Caco-2 (cell line): ENCODE results near the gene UGT1A3. TPM values are rescaled to one million over a fixed set of nuclear protein-coding genes. Genes with fewer than 3 reads are reported as not detected.

Source experiments
- BruUV-seq: library from RNA; stranded (reverse); fragments of 400-500 nt; replicated peaks from 2 replicates; lab custom pipeline; 2021; lab: Mats Ljungman, UMichigan
- CTCF ChIA-PET: fragments of 300-600 bp; sonication (Branson Sonifier 250); formaldehyde crosslinking; loops from one replicate; lab custom pipeline; 2022; ENCODE audit warnings: antibody characterized with exemption; lab: Charles Lee
- POLR2A ChIA-PET: fragments of 300-600 bp; sonication (Branson Sonifier 250); formaldehyde crosslinking; loops from one replicate; lab custom pipeline; 2022; ENCODE audit warnings: antibody characterized with exemption; lab: Charles Lee
- DNase-seq, 2 experiments: peaks; one replicate each; pipeline versions ENCODE4 v3.0.0 to v3.0.0-alpha.2; 2020 to 2022
- H3K27me3 ChIP-seq: replicated peaks from 2 replicates; pipeline ENCODE4 v1.6.0; 2011; ENCODE audit warnings: low read length; ENCODE audit not compliant: control insufficient read depth, insufficient read depth
- H3K36me3 ChIP-seq: 2 replicates; pipeline ENCODE4 v1.5.1; 2011; ENCODE audit warnings: low read length; ENCODE audit not compliant: control insufficient read depth, insufficient read depth
- H3K4me1 ChIP-seq: fragments of 250-450 bp; sonication (Bioruptor Pico); 2 replicates; pipeline ENCODE4 v1.5.1; 2020; ENCODE audit warnings: mild to moderate bottlenecking
- H3K4me3 ChIP-seq: 2 replicates; pipeline ENCODE4 v1.5.1; 2011; ENCODE audit warnings: low read depth, mild to moderate bottlenecking, control low read depth, low read length
- H3K9me3 ChIP-seq: fragments of 250-450 bp; sonication (Bioruptor Pico); 2 replicates; pipeline ENCODE4 v1.5.1; 2020; ENCODE audit warnings: mild to moderate bottlenecking, moderate library complexity
- H3K27ac Mint-ChIP-seq: one replicate; pipeline ENCODE4 v1.8.0; 2022; ENCODE audit warnings: mixed read lengths; ENCODE audit not compliant: unreplicated experiment
- H3K27me3 Mint-ChIP-seq: one replicate; pipeline ENCODE4 v1.8.0; 2022; ENCODE audit warnings: mixed read lengths; ENCODE audit not compliant: insufficient read depth, unreplicated experiment
- H3K36me3 Mint-ChIP-seq: one replicate; pipeline ENCODE4 v1.8.0; 2022; ENCODE audit warnings: mild to moderate bottlenecking, mixed read lengths; ENCODE audit not compliant: insufficient read depth, unreplicated experiment
- H3K4me1 Mint-ChIP-seq: one replicate; pipeline ENCODE4 v1.8.0; 2022; ENCODE audit warnings: low read depth, mixed read lengths; ENCODE audit not compliant: unreplicated experiment
- H3K4me3 Mint-ChIP-seq: one replicate; pipeline ENCODE4 v1.8.0; 2022; ENCODE audit warnings: mild to moderate bottlenecking, moderate library complexity, mixed read lengths; ENCODE audit not compliant: unreplicated experiment
- H3K9me3 Mint-ChIP-seq: one replicate; pipeline ENCODE4 v1.8.0; 2022; ENCODE audit warnings: mixed read lengths; ENCODE audit not compliant: unreplicated experiment
- intact Hi-C: fragments of 100-400 bp; cut with micrococcal nuclease; formaldehyde crosslinking; loops from one replicate; pipeline ENCODE4 v1.10.0; 2022; ENCODE audit not compliant: unreplicated experiment
- total RNA-seq: library from RNA; stranded (reverse); gene quantifications from 2 replicates; pipeline ENCODE4 v1.2.3, GENCODE V29; 2022
- TF ChIP-seq, protein P1 (sequence below), 2 experiments: fragments of 200-600 bp in 1 of 2; IDR thresholded peaks; 1 replicate in 1 of 2; 2 replicates in 1 of 2; pipeline versions ENCODE4 v1.5.1 to v1.8.0; 2011 to 2022; ENCODE audit warnings: antibody characterized with exemption in 1 of 2, control low read depth in 1 of 2, inconsistent platforms in 1 of 2, low read depth in 1 of 2, low read length in 1 of 2, mild to moderate bottlenecking in 1 of 2, moderate library complexity in 1 of 2; ENCODE audit not compliant: insufficient read depth in 1 of 2, severe bottlenecking in 1 of 2, unreplicated experiment in 1 of 2

The UGT1A3 gene
- total RNA-seq, 1 experiment from 2014 or later: 0.64 TPM

DNA sequence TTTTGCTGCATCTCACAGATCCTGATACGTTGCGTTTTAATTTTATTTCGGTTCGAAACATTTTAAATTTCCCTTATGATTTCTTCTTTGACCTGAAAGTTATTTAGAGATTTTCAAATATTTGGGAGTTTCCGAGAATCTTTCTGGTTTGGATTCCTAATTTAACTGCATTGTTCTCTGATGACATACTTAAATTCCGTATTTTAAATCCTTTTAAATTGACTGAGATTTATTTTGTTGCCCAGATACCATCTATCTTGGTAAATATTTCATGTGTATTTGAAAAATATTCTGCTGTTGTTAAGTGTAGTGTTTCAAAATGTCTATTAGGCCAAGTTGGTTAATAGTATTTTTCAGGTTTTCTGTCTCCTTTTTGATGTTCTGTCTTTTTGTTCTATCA, 87.0 kb downstream of the UGT1A3 start:
- H3K36me3 ChIP-seq: no peaks in the 10 kb centered on the region
- TF ChIP-seq, protein P1, sequence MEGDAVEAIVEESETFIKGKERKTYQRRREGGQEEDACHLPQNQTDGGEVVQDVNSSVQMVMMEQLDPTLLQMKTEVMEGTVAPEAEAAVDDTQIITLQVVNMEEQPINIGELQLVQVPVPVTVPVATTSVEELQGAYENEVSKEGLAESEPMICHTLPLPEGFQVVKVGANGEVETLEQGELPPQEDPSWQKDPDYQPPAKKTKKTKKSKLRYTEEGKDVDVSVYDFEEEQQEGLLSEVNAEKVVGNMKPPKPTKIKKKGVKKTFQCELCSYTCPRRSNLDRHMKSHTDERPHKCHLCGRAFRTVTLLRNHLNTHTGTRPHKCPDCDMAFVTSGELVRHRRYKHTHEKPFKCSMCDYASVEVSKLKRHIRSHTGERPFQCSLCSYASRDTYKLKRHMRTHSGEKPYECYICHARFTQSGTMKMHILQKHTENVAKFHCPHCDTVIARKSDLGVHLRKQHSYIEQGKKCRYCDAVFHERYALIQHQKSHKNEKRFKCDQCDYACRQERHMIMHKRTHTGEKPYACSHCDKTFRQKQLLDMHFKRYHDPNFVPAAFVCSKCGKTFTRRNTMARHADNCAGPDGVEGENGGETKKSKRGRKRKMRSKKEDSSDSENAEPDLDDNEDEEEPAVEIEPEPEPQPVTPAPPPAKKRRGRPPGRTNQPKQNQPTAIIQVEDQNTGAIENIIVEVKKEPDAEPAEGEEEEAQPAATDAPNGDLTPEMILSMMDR (IDR thresholded peaks at IDR 0.05; ENCODE audit: insufficient read depth in 1 of 2, low read depth in 1 of 2, low read length in 1 of 2, severe bottlenecking in 1 of 2, unreplicated experiment in 1 of 2): no peak
- intact Hi-C loops: no loop called here
- no peaks in the 10 kb centered on the region for H3K9me3 Mint-ChIP-seq
- no TSS peak for BruUV-seq
- H3K36me3 Mint-ChIP-seq: no peaks in the 10 kb centered on the region
- POLR2A ChIA-PET: no interaction called here
- no peaks in the 10 kb centered on the region for H3K27me3 ChIP-seq
- no peak overlapping the region for H3K27ac Mint-ChIP-seq
- H3K4me1 ChIP-seq: no peaks in the 10 kb centered on the region
- no peak overlapping the region for H3K4me3 ChIP-seq
- H3K9me3 ChIP-seq: no peaks in the 10 kb centered on the region
- H3K4me3 Mint-ChIP-seq: no peak overlapping the region
- no peaks in the 10 kb centered on the region for H3K4me1 Mint-ChIP-seq
- H3K27me3 Mint-ChIP-seq: no peaks in the 10 kb centered on the region
- no peak for DNase-seq
- CTCF ChIA-PET: no interaction called here

DNA sequence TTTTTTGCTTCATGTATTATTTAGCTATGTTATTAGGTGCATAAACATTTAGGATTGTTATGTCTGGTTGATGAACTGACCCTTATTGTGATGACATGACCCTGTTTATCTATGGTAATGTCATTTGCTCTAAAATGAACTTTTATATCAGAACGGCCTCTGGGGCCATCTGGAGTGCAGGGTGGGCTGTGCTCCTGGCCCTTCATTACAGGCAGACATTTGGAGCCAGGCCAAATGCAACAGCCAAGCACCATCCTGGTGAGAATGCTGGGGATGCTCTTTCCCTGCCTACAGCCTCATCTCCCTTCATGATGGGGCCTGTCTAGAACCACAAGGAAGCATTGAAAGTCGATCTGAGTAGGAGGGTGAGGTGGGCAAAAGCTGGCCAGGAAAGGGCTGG, 87.5 kb downstream of the UGT1A3 start:
- H3K4me3 Mint-ChIP-seq: no peak overlapping the region
- POLR2A ChIA-PET: no interaction called here
- Histone ChIP-seq H3K4me1 (no peaks in the 10 kb centered on the region), H3K27me3 (no peaks in the 10 kb centered on the region), H3K9me3 (no peaks in the 10 kb centered on the region), H3K4me3 (no peak overlapping the region), H3K36me3 (no peaks in the 10 kb centered on the region)
- no TSS peak for BruUV-seq
- no peaks in the 10 kb centered on the region for H3K27me3 Mint-ChIP-seq
- TF ChIP-seq, protein P1 (IDR thresholded peaks at IDR 0.05; ENCODE audit: insufficient read depth in 1 of 2, low read depth in 1 of 2, low read length in 1 of 2, severe bottlenecking in 1 of 2, unreplicated experiment in 1 of 2): no peak
- H3K4me1 Mint-ChIP-seq: no peaks in the 10 kb centered on the region
- no peaks in the 10 kb centered on the region for H3K9me3 Mint-ChIP-seq
- no peak for DNase-seq
- no peak overlapping the region for H3K27ac Mint-ChIP-seq
- CTCF ChIA-PET: no interaction called here
- no peaks in the 10 kb centered on the region for H3K36me3 Mint-ChIP-seq
- intact Hi-C loops: no loop called here

DNA sequence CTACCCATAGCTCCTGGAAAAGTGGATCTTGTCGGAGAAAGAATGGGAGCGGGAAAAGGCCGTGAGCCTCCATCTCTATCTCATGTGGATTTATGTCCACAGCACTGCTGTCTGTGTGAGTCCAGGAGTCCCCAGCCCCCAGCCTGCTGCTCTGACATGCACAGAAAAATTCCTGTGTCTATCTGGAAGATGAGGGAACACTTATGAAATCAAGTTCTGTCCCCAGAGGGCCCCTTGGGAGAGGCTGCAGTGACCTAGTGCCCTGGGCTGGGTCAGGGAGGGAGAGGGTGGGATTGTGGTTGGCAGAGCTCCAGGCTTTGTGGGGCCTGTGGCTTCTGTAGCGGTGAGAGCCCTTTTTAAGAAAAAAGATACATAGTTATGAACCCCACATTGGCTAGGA, 87.9 kb downstream of the UGT1A3 start:
- no peak overlapping the region for H3K4me3 Mint-ChIP-seq
- no peaks in the 10 kb centered on the region for H3K27me3 Mint-ChIP-seq
- Histone ChIP-seq H3K27me3 (no peaks in the 10 kb centered on the region), H3K9me3 (no peaks in the 10 kb centered on the region), H3K36me3 (no peaks in the 10 kb centered on the region), H3K4me1 (no peaks in the 10 kb centered on the region), H3K4me3 (no peak overlapping the region)
- H3K9me3 Mint-ChIP-seq: no peaks in the 10 kb centered on the region
- no TSS peak for BruUV-seq
- no peak for DNase-seq
- ChIA-PET CTCF (no interaction called here), POLR2A (no interaction called here)
- intact Hi-C loops: no loop called here
- H3K4me1 Mint-ChIP-seq: no peaks in the 10 kb centered on the region
- no peaks in the 10 kb centered on the region for H3K36me3 Mint-ChIP-seq
- H3K27ac Mint-ChIP-seq: no peak overlapping the region
- TF ChIP-seq, protein P1 (IDR thresholded peaks at IDR 0.05; ENCODE audit: insufficient read depth in 1 of 2, low read depth in 1 of 2, low read length in 1 of 2, severe bottlenecking in 1 of 2, unreplicated experiment in 1 of 2): no peak
